Liver (tissue), 9 donors: ENCODE measurements around the gene ITGB4. TPM values are rescaled to one million over a fixed set of nuclear protein-coding genes. Genes with fewer than 3 reads are reported as not detected.

Source experiments
- DNase-seq: peaks from one replicate; pipeline ENCODE4 v3.0.0-alpha.2; 2017; ENCODE audit warnings: low spot score
- H3K27ac ChIP-seq, 2 donors: one replicate each; pipeline ENCODE4 v1.7.0; 2013; ENCODE audit warnings: inconsistent platforms in 2 of 2, low read length in 2 of 2, control low read depth in 1 of 2, low read depth in 1 of 2, mild to moderate bottlenecking in 1 of 2
- H3K27me3 ChIP-seq, 4 donors: one replicate each; pipeline versions ENCODE4 v1.6.1 to v1.7.0; 2013; ENCODE audit warnings: low read length in 3 of 4, inconsistent platforms in 1 of 4, mild to moderate bottlenecking in 1 of 4, moderate library complexity in 1 of 4; ENCODE audit not compliant: control insufficient read depth in 4 of 4, insufficient read depth in 4 of 4
- H3K36me3 ChIP-seq, 4 donors: one replicate each; pipeline versions ENCODE4 v1.6.1 to v1.7.0; 2013; ENCODE audit warnings: low read length in 3 of 4, mild to moderate bottlenecking in 3 of 4, low read depth in 1 of 4, moderate library complexity in 1 of 4; ENCODE audit not compliant: control insufficient read depth in 4 of 4, insufficient read depth in 3 of 4
- H3K4me1 ChIP-seq, 4 donors: one replicate each; pipeline versions ENCODE4 v1.6.1 to v1.7.0; 2013; ENCODE audit warnings: low read length in 3 of 4, mild to moderate bottlenecking in 3 of 4, moderate library complexity in 1 of 4; ENCODE audit not compliant: control insufficient read depth in 4 of 4, insufficient read depth in 4 of 4
- H3K4me3 ChIP-seq, 3 donors: one replicate each; pipeline versions ENCODE4 v1.6.1 to v1.7.0; 2013; ENCODE audit warnings: low read length in 3 of 3, control low read depth in 1 of 3, low read depth in 1 of 3, mild to moderate bottlenecking in 1 of 3
- H3K9ac ChIP-seq, 2 donors: one replicate each; pipeline ENCODE4 v1.7.0; 2013; ENCODE audit warnings: low read length in 2 of 2, mild to moderate bottlenecking in 2 of 2, moderate library complexity in 2 of 2, control low read depth in 1 of 2, low read depth in 1 of 2
- H3K9me3 ChIP-seq, 4 donors: one replicate each; pipeline versions ENCODE4 v1.6.1 to v1.7.0; 2013; ENCODE audit warnings: low read length in 3 of 4; ENCODE audit not compliant: control insufficient read depth in 4 of 4
- EGR1 ChIP-seq, 2 donors: IDR thresholded peaks; 2 replicates each; pipeline ENCODE4 v1.6.1; 2016 to 2018; ENCODE audit warnings: antibody characterized with exemption in 2 of 2, low read depth in 2 of 2
- FOXA1 ChIP-seq: IDR thresholded peaks from 2 replicates; pipeline ENCODE4 v1.6.1; 2016; ENCODE audit warnings: antibody characterized with exemption
- FOXA2 ChIP-seq: IDR thresholded peaks from 2 replicates; pipeline ENCODE4 v1.6.1; 2016; ENCODE audit warnings: antibody characterized with exemption
- GABPA ChIP-seq, 2 donors: IDR thresholded peaks in 1 of 2; conservative IDR thresholded peaks in 1 of 2; 2 replicates each; pipeline ENCODE4 v1.6.1; 2016; ENCODE audit warnings: antibody characterized with exemption in 2 of 2, mild to moderate bottlenecking in 1 of 2, moderate library complexity in 1 of 2
- HNF4A ChIP-seq, 2 donors: conservative IDR thresholded peaks; 2 replicates each; pipeline ENCODE4 v1.6.1; 2016; ENCODE audit warnings: antibody characterized with exemption in 2 of 2, mild to moderate bottlenecking in 2 of 2
- HNF4G ChIP-seq: IDR thresholded peaks from 2 replicates; pipeline ENCODE4 v1.6.1; 2016; ENCODE audit warnings: antibody characterized with exemption
- JUND ChIP-seq, 2 donors: IDR thresholded peaks; 2 replicates each; pipeline ENCODE4 v1.6.1; 2016; ENCODE audit warnings: antibody characterized with exemption in 2 of 2
- NR2F2 ChIP-seq: IDR thresholded peaks from 2 replicates; pipeline ENCODE4 v1.6.1; 2016; ENCODE audit warnings: antibody characterized with exemption
- RAD21 ChIP-seq, 2 donors: IDR thresholded peaks; 2 replicates each; pipeline ENCODE4 v1.6.1; 2016; ENCODE audit warnings: antibody characterized with exemption in 2 of 2, mild to moderate bottlenecking in 2 of 2
- RXRA ChIP-seq, 2 donors: IDR thresholded peaks; 2 replicates each; pipeline ENCODE4 v1.6.1; 2017 to 2018; ENCODE audit warnings: antibody characterized with exemption in 2 of 2, mild to moderate bottlenecking in 1 of 2
- SP1 ChIP-seq: IDR thresholded peaks from 2 replicates; pipeline ENCODE4 v1.6.1; 2018; ENCODE audit warnings: antibody characterized with exemption, mild to moderate bottlenecking
- TAF1 ChIP-seq: conservative IDR thresholded peaks from 2 replicates; pipeline ENCODE4 v1.6.1; 2016; ENCODE audit warnings: antibody characterized with exemption, mild to moderate bottlenecking
- YY1 ChIP-seq: IDR thresholded peaks from 2 replicates; pipeline ENCODE4 v1.6.1; 2016; ENCODE audit warnings: antibody characterized with exemption, mild to moderate bottlenecking
- WGBS: extraction: QIAGEN DNeasy Blood & Tissue Kit; methylation state at CpG from one replicate; pipeline ENCODE4 v1.1.7; 2013; 5-methylcytosine and 5-hydroxymethylcytosine counted together
- polyA plus RNA-seq, 2 donors: library from polyadenylated mRNA; stranded (reverse) in 1 of 2; unstranded in 1 of 2; fragments of 200-250 nt in 1 of 2; fragments of >200 nt in 1 of 2; fragmentation: Nextera tagmentation in 1 of 2; extraction: Ambion mirVana in 1 of 2; gene quantifications; one replicate each; pipeline versions ENCODE4 v1.2.1 to v1.2.3, GENCODE V29; 2013 to 2015
- total RNA-seq, 2 donors: library from RNA; depleted of rRNA; stranded (reverse); fragments of >200 nt; gene quantifications; one replicate each; pipeline ENCODE4 v1.2.3, GENCODE V29; 2014
- TF ChIP-seq, protein P1 (sequence below): IDR thresholded peaks from 2 replicates; pipeline ENCODE4 v1.6.1; 2016; ENCODE audit warnings: antibody characterized with exemption, mild to moderate bottlenecking
- TF ChIP-seq, protein P2 (sequence below): IDR thresholded peaks from 2 replicates; pipeline ENCODE4 v1.6.1; 2016; ENCODE audit warnings: antibody characterized with exemption
- TF ChIP-seq, protein P3 (sequence below): IDR thresholded peaks from 2 replicates; pipeline ENCODE4 v1.6.1; 2016; ENCODE audit warnings: antibody characterized with exemption
- TF ChIP-seq, protein P4 (sequence below): IDR thresholded peaks from 2 replicates; pipeline ENCODE4 v1.6.1; 2016; ENCODE audit warnings: antibody characterized with exemption
- TF ChIP-seq, protein P5 (sequence below): fragments of 150-350 bp; IDR thresholded peaks from 2 replicates; pipeline ENCODE4 v1.5.1; 2017; ENCODE audit warnings: improper control_type of control experiment, low read depth, low read length; ENCODE audit not compliant: missing input control
- donor health status: healthy.
- donor health status: healthy.
- donor health status: healthy.
- donor health status: healthy.
- donor health status: healthy.

Gene ITGB4
- total and polyA plus RNA-seq, 4 donors: 0.42 to 1.4 (median 1.3) TPM

DNA sequence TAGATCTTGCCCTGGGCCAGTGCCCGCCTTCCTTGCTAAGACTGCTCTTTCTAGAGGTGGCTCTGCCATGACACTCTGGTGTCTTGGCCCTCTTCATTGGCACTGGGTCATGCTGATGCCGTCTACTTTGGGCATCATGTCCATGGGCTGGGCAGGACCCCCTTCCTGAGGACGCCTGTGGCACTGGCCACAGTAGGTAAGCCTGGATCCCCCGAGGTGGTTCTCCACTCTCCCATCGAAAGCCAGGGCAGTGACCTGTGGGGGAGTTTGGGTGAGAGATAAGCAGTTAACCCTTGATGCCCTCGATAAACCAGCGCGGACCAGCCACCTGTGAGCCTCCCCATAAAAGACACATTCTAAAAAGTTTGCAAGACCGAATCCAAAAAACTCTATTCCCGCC is 20.0 kb upstream of the ITGB4 start:
- Histone ChIP-seq H3K4me3 (no peak overlapping the region), H3K36me3 (peaks cover 31 to 64% (median 49%) of the 10 kb centered on the region in 4 donors), H3K27ac (no peak overlapping the region), H3K9ac (no peak overlapping the region), H3K27me3 (no peaks in the 10 kb centered on the region), H3K9me3 (no peaks in the 10 kb centered on the region), H3K4me1 (peaks cover 0 to 7% (median 2%) of the 10 kb centered on the region in 4 donors)
- DNase-seq: no peak
- WGBS: 87% methylated on average over 10 of the region's 10 CpGs
- TF ChIP-seq, protein P1, sequence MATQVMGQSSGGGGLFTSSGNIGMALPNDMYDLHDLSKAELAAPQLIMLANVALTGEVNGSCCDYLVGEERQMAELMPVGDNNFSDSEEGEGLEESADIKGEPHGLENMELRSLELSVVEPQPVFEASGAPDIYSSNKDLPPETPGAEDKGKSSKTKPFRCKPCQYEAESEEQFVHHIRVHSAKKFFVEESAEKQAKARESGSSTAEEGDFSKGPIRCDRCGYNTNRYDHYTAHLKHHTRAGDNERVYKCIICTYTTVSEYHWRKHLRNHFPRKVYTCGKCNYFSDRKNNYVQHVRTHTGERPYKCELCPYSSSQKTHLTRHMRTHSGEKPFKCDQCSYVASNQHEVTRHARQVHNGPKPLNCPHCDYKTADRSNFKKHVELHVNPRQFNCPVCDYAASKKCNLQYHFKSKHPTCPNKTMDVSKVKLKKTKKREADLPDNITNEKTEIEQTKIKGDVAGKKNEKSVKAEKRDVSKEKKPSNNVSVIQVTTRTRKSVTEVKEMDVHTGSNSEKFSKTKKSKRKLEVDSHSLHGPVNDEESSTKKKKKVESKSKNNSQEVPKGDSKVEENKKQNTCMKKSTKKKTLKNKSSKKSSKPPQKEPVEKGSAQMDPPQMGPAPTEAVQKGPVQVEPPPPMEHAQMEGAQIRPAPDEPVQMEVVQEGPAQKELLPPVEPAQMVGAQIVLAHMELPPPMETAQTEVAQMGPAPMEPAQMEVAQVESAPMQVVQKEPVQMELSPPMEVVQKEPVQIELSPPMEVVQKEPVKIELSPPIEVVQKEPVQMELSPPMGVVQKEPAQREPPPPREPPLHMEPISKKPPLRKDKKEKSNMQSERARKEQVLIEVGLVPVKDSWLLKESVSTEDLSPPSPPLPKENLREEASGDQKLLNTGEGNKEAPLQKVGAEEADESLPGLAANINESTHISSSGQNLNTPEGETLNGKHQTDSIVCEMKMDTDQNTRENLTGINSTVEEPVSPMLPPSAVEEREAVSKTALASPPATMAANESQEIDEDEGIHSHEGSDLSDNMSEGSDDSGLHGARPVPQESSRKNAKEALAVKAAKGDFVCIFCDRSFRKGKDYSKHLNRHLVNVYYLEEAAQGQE: no peak
- TF ChIP-seq YY1 (no peak), SP1 (no peak), FOXA1 (no peak), RXRA (IDR thresholded peaks at IDR 0.05) (no peak), FOXA2 (no peak), HNF4G (no peak)
- TF ChIP-seq, protein P2, sequence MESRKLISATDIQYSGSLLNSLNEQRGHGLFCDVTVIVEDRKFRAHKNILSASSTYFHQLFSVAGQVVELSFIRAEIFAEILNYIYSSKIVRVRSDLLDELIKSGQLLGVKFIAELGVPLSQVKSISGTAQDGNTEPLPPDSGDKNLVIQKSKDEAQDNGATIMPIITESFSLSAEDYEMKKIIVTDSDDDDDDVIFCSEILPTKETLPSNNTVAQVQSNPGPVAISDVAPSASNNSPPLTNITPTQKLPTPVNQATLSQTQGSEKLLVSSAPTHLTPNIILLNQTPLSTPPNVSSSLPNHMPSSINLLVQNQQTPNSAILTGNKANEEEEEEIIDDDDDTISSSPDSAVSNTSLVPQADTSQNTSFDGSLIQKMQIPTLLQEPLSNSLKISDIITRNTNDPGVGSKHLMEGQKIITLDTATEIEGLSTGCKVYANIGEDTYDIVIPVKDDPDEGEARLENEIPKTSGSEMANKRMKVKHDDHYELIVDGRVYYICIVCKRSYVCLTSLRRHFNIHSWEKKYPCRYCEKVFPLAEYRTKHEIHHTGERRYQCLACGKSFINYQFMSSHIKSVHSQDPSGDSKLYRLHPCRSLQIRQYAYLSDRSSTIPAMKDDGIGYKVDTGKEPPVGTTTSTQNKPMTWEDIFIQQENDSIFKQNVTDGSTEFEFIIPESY: no peak

DNA sequence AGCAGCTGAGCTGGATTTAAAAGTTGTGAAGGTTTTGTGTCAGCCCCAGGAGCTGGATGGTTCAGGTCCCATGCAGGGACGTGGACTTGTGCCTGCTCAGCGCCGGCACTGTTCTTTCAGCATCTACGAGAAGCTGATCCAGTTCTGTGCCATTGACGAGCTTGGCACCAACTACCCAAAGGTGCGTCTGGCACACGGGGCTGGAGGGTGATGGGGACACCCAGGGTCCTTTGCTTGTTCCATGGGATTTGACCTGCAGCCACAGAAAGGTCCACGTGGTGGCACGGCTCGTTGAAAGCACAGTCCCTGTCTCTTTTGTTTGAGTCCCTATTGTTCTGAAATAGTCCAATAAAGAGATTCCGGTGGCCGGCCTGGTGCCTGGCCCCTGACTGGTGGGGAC is 18.1 kb upstream of the ITGB4 start:
- H3K27ac ChIP-seq: no peak overlapping the region
- H3K9ac ChIP-seq: no peak overlapping the region
- no peaks in the 10 kb centered on the region for H3K27me3 ChIP-seq
- H3K4me3 ChIP-seq: no peak overlapping the region
- 96% methylated on average over 12 of the region's 12 CpGs for WGBS
- no peak for DNase-seq
- H3K9me3 ChIP-seq: no peaks in the 10 kb centered on the region
- no peaks in the 10 kb centered on the region for H3K4me1 ChIP-seq
- peaks cover 38 to 83% (median 58%) of the 10 kb centered on the region in 4 donors for H3K36me3 ChIP-seq
- no peak for TF ChIP-seq FOXA2
- TF ChIP-seq, protein P3, sequence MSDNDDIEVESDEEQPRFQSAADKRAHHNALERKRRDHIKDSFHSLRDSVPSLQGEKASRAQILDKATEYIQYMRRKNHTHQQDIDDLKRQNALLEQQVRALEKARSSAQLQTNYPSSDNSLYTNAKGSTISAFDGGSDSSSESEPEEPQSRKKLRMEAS: no peak
- TF ChIP-seq, protein P2: no peak
- TF ChIP-seq GABPA (IDR thresholded peaks at IDR 0.05 in 1 of 2, conservative IDR thresholded peaks at IDR 0.05 in 1 of 2): no peak
- no peak for TF ChIP-seq HNF4G
- no peak for TF ChIP-seq RXRA (IDR thresholded peaks at IDR 0.05)
- TF ChIP-seq NR2F2: no peak
- TF ChIP-seq FOXA1: no peak
- TF ChIP-seq, protein P4, sequence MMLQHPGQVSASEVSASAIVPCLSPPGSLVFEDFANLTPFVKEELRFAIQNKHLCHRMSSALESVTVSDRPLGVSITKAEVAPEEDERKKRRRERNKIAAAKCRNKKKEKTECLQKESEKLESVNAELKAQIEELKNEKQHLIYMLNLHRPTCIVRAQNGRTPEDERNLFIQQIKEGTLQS: no peak
- no peak for TF ChIP-seq SP1
- no peak for TF ChIP-seq JUND (IDR thresholded peaks at IDR 0.05)
- TF ChIP-seq, protein P5, sequence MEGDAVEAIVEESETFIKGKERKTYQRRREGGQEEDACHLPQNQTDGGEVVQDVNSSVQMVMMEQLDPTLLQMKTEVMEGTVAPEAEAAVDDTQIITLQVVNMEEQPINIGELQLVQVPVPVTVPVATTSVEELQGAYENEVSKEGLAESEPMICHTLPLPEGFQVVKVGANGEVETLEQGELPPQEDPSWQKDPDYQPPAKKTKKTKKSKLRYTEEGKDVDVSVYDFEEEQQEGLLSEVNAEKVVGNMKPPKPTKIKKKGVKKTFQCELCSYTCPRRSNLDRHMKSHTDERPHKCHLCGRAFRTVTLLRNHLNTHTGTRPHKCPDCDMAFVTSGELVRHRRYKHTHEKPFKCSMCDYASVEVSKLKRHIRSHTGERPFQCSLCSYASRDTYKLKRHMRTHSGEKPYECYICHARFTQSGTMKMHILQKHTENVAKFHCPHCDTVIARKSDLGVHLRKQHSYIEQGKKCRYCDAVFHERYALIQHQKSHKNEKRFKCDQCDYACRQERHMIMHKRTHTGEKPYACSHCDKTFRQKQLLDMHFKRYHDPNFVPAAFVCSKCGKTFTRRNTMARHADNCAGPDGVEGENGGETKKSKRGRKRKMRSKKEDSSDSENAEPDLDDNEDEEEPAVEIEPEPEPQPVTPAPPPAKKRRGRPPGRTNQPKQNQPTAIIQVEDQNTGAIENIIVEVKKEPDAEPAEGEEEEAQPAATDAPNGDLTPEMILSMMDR: no peak
- TF ChIP-seq EGR1 (IDR thresholded peaks at IDR 0.05; ENCODE audit: low read depth in 2 of 2): no peak
- TF ChIP-seq RAD21 (IDR thresholded peaks at IDR 0.05): no peak
- TF ChIP-seq HNF4A (conservative IDR thresholded peaks at IDR 0.05): no peak
- TF ChIP-seq TAF1: no peak
- TF ChIP-seq YY1: no peak
